ENCODE measurements around the gene NINJ2. TPM values are rescaled to one million over a fixed set of nuclear protein-coding genes. Genes with fewer than 3 reads are reported as not detected.

Gene NINJ2
- total and polyA plus RNA-seq, 10 of the 15 experiments (the other 5 are each of a cell fraction or from before 2014, with no cell fraction given): 8.9 to 51.6 (median 21.3) TPM

- no peak for ATAC-seq
- SMC1A ChIA-PET (ENCODE audit: uncharacterized antibody, unreplicated experiment): interaction anchor here (0.9 kb wide), 1 partner anchor 208 kb away, joined by 3 read pairs; no protein-coding TSS in a partner anchor
- POLR2A ChIA-PET: interaction anchor here (0.6 to 0.8 kb wide), 2 partner anchors 14 to 216 kb away, joined by 3 to 4 read pairs; no protein-coding TSS in a partner anchor
- Histone ChIP-seq H3K27me3 (replicated peaks in 1 of 2; ENCODE audit: control insufficient read depth in 2 of 2, insufficient read depth in 2 of 2, low read length in 1 of 2) (no peaks in the 10 kb centered on the region), H3K36me3 (ENCODE audit: control insufficient read depth in 2 of 2, insufficient read depth in 2 of 2, low read length in 1 of 2) (no peaks in the 10 kb centered on the region), H3K4me2 (ENCODE audit: control insufficient read depth, insufficient read depth) (no peak overlapping the region), H2AFZ (ENCODE audit: control insufficient read depth, low read depth, low read length) (no peak overlapping the region), H3K9me3 (replicated peaks; ENCODE audit: control insufficient read depth, insufficient read depth, low read length) (no peaks in the 10 kb centered on the region), H4K20me1 (ENCODE audit: control insufficient read depth, insufficient read depth) (no peaks in the 10 kb centered on the region), H3K4me1 (ENCODE audit: control insufficient read depth, insufficient read depth, low read length) (peaks cover 6% of the 10 kb centered on the region), H3K4me3 (no peak overlapping the region), H3K9ac (ENCODE audit: control insufficient read depth, insufficient read depth, low read length) (no peak overlapping the region), H3K79me2 (ENCODE audit: control insufficient read depth, insufficient read depth, low read length) (no peaks in the 10 kb centered on the region), H3K27ac (ENCODE audit: control insufficient read depth, insufficient read depth) (no peak overlapping the region)
- intact Hi-C loops (cut with micrococcal nuclease; ENCODE audit: unreplicated experiment): no loop called here
- WGBS (ENCODE audit: insufficient coverage, insufficient replicate concordance, low lambda C conversion rate, missing lambda C conversion rate): 98% methylated on average over 3 of the region's 3 CpGs
- CTCF ChIA-PET: interaction anchor here (0.5 to 0.7 kb wide), 3 partner anchors 33 to 1727 kb away, joined by 3 to 4 read pairs (median 3); no protein-coding TSS in a partner anchor
- DNase-seq (ENCODE audit: low read depth, low spot score): no peak
- RAD21 ChIA-PET (ENCODE audit: unreplicated experiment): no interaction called here
- in situ Hi-C loops (cut with MboI): no loop called here
- TF ChIP-seq EZH2 (IDR thresholded peaks at IDR 0.05; ENCODE audit: borderline replicate concordance, control insufficient read depth, low read depth, low read length) (no peak), BCL3 (IDR thresholded peaks at IDR 0.05; ENCODE audit: borderline replicate concordance, insufficient read depth, low read depth, low read length, poor library complexity, severe bottlenecking) (peak; percentile 50)
- BruUV-seq (replicated peaks): no TSS peak
- no peak for FAIRE-seq
Measured at GRCh38 chr12:608413-608812, 54.8 kb downstream of the NINJ2 start.

GRCh38 chr12:607541-608001 lies 55.7 kb downstream of the NINJ2 start:
- ATAC-seq (no peak), DNase-seq (ENCODE audit: low read depth, low spot score) (no peak), FAIRE-seq (no peak)
- BruUV-seq (replicated peaks): no TSS peak
- H3K4me1 ChIP-seq (ENCODE audit: control insufficient read depth, insufficient read depth, low read length): peaks cover 6% of the 10 kb centered on the region
- intact Hi-C loops (cut with micrococcal nuclease; ENCODE audit: unreplicated experiment) (no loop called here), in situ Hi-C loops (cut with MboI) (no loop called here)
- no peak overlapping the region for H3K4me2 ChIP-seq (ENCODE audit: control insufficient read depth, insufficient read depth)
- H2AFZ ChIP-seq (ENCODE audit: control insufficient read depth, low read depth, low read length): no peak overlapping the region
- no peaks in the 10 kb centered on the region for H4K20me1 ChIP-seq (ENCODE audit: control insufficient read depth, insufficient read depth)
- ChIA-PET POLR2A (no interaction called here), RAD21 (ENCODE audit: unreplicated experiment) (no interaction called here), SMC1A (ENCODE audit: uncharacterized antibody, unreplicated experiment) (interaction anchor here (0.9 to 1.0 kb wide), 2 partner anchors 9 to 209 kb away, joined by 3 read pairs; no protein-coding TSS in a partner anchor), CTCF (interaction anchor here (0.7 kb wide), 1 partner anchor 32 kb away, joined by 3 read pairs; no protein-coding TSS in a partner anchor)
- no peaks in the 10 kb centered on the region for H3K9me3 ChIP-seq (replicated peaks; ENCODE audit: control insufficient read depth, insufficient read depth, low read length)
- TF ChIP-seq USF2 (IDR thresholded peaks at IDR 0.05; ENCODE audit: borderline replicate concordance, low read depth, low read length): no peak
- no peaks in the 10 kb centered on the region for H3K36me3 ChIP-seq (ENCODE audit: control insufficient read depth in 2 of 2, insufficient read depth in 2 of 2, low read length in 1 of 2)
- H3K9ac ChIP-seq (ENCODE audit: control insufficient read depth, insufficient read depth, low read length): no peak overlapping the region
- no peaks in the 10 kb centered on the region for H3K27me3 ChIP-seq (replicated peaks in 1 of 2; ENCODE audit: control insufficient read depth in 2 of 2, insufficient read depth in 2 of 2, low read length in 1 of 2)
- H3K79me2 ChIP-seq (ENCODE audit: control insufficient read depth, insufficient read depth, low read length): no peaks in the 10 kb centered on the region
- no peak overlapping the region for H3K27ac ChIP-seq (ENCODE audit: control insufficient read depth, insufficient read depth)
- H3K4me3 ChIP-seq: no peak overlapping the region
- WGBS (ENCODE audit: insufficient coverage, insufficient replicate concordance, low lambda C conversion rate, missing lambda C conversion rate): 67% methylated on average over 5 of the region's 5 CpGs

Measured in GM12878 (cell line).